DOHH2 (cell line): ENCODE data around the gene AKAP13.

ENCODE experiments used
- CTCF ChIP-seq: fragments of 200-600 bp; sonication (generic); IDR thresholded peaks from one replicate; pipeline ENCODE4 v1.5.1; 2014; ENCODE audit warnings: antibody characterized with exemption, mild to moderate bottlenecking, low read depth, low read length; ENCODE audit not compliant: poor library complexity, severe bottlenecking
- EZH2phosphoT487 ChIP-seq: fragments of 200-600 bp; sonication (generic); IDR thresholded peaks from 2 replicates; pipeline ENCODE4 v1.6.1; 2017; ENCODE audit warnings: borderline replicate concordance, mild to moderate bottlenecking, antibody characterized with exemption, low read length, moderate library complexity, mixed read lengths

DNA sequence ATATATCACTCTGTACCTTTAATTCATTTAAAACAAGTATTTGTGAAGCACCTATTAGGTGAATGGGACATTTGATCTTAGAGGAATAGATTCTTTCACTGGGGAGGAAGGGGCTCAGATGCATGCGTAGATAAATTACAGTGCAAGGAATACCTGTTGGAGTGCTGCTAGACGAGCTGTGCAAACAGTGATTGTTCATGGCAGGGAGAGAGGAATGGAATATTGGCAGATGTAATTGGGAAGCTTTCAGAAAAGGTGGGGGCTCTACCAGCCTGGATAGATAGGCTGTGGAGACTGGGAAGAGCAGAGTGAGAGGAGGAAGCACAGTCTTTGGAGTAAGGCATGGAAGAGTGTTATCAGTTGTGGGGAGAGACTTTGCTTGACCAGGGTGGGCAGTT is 116.8 kb downstream of the AKAP13 start:
- TF ChIP-seq EZH2phosphoT487 (no peak), CTCF (no peak)
